CD4-positive, CD25-positive, alpha-beta regulatory T cell (primary cell): Measurements from ENCODE around the gene YKT6. TPM values are rescaled to one million over a fixed set of nuclear protein-coding genes. Genes with fewer than 3 reads are reported as not detected.

Experiments
- ATAC-seq, 2 donors: fragments of 150-1000 bp; cut with Tn5 transposase; one replicate each; pipeline ENCODE4 v1.10.0; 2021; ENCODE audit warnings: low read depth in 2 of 2, moderate number of reproducible peaks in 2 of 2, moderate library complexity in 1 of 2
- DNase-seq, 3 donors: peaks; one replicate each; pipeline versions ENCODE4 v3.0.0 to v3.0.0-alpha.2; 2012 to 2022; ENCODE audit warnings: mixed read lengths in 1 of 3
- H3K27ac ChIP-seq: one replicate; pipeline ENCODE4 v1.7.0; 2013; ENCODE audit warnings: mild to moderate bottlenecking, low read length; ENCODE audit not compliant: insufficient read depth, poor library complexity, severe bottlenecking
- H3K27me3 ChIP-seq: one replicate; pipeline ENCODE4 v1.7.0; 2013; ENCODE audit warnings: low read length; ENCODE audit not compliant: control insufficient read depth, insufficient read depth
- H3K36me3 ChIP-seq: one replicate; pipeline ENCODE4 v1.7.0; 2013; ENCODE audit warnings: mild to moderate bottlenecking, low read length, moderate library complexity; ENCODE audit not compliant: control insufficient read depth, insufficient read depth
- H3K4me1 ChIP-seq: 2 replicates; pipeline ENCODE4 v1.7.0; 2013; ENCODE audit warnings: mild to moderate bottlenecking, low read length; ENCODE audit not compliant: insufficient read depth, control insufficient read depth, poor library complexity, severe bottlenecking
- H3K4me3 ChIP-seq: one replicate; pipeline ENCODE4 v1.7.0; 2013; ENCODE audit warnings: low read depth, mild to moderate bottlenecking, low read length, moderate library complexity
- H3K9me3 ChIP-seq, 2 experiments: 1 replicate in 1 of 2; 2 replicates in 1 of 2; pipeline ENCODE4 v1.7.0; 2013; ENCODE audit warnings: low read length in 2 of 2, mild to moderate bottlenecking in 1 of 2, moderate library complexity in 1 of 2; ENCODE audit not compliant: control insufficient read depth in 2 of 2
- H3K27ac Mint-ChIP-seq, 3 donors: one replicate each; pipeline ENCODE4 v1.8.0; 2020 to 2022; ENCODE audit warnings: mild to moderate bottlenecking in 3 of 3, mixed read lengths in 3 of 3, moderate library complexity in 2 of 3
- H3K27me3 Mint-ChIP-seq: one replicate; pipeline ENCODE4 v1.8.0; 2022; ENCODE audit warnings: mild to moderate bottlenecking, mixed read lengths
- H3K36me3 Mint-ChIP-seq: one replicate; pipeline ENCODE4 v1.8.0; 2020; ENCODE audit warnings: mixed read lengths
- H3K4me1 Mint-ChIP-seq, 4 donors: one replicate each; pipeline ENCODE4 v1.8.0; 2020 to 2022; ENCODE audit warnings: mixed read lengths in 4 of 4, mild to moderate bottlenecking in 1 of 4
- H3K4me3 Mint-ChIP-seq, 4 donors: one replicate each; pipeline ENCODE4 v1.8.0; 2020 to 2022; ENCODE audit warnings: mild to moderate bottlenecking in 4 of 4, mixed read lengths in 4 of 4, moderate library complexity in 3 of 4
- H3K9me3 Mint-ChIP-seq, 7 donors: one replicate each; pipeline ENCODE4 v1.8.0; 2020 to 2022; ENCODE audit warnings: mixed read lengths in 7 of 7, mild to moderate bottlenecking in 3 of 7, moderate library complexity in 2 of 7
- polyA plus RNA-seq, 4 donors: library from polyadenylated mRNA; unstranded; fragments of 300-500 nt; fragmentation: Illumina TruSeq; gene quantifications; one replicate each; pipeline ENCODE4 v1.2.3, GENCODE V29; 2021
- total RNA-seq: library from RNA; stranded (reverse); gene quantifications from one replicate; pipeline ENCODE4 v1.2.3, GENCODE V29; 2022

Gene YKT6
- total and polyA plus RNA-seq, 5 donors from 2014 or later, result 24.7 to 79.2 (median 41.6) TPM

GRCh38 chr7:44222776-44223261 is 22.0 kb downstream of the YKT6 start:
- Mint-ChIP-seq H3K36me3 (no peaks in the 10 kb centered on the region), H3K27me3 (no peaks in the 10 kb centered on the region), H3K9me3 (peaks cover 0 to 2% (median 0%) of the 10 kb centered on the region in 7 donors), H3K4me3 (peak overlapping the region in 1 of 4 donors; percentile 38), H3K27ac (no peak overlapping the region), H3K4me1 (no peaks in the 10 kb centered on the region)
- no peaks in the 10 kb centered on the region for H3K4me1 ChIP-seq
- no peaks in the 10 kb centered on the region for H3K36me3 ChIP-seq
- ATAC-seq, result no peak
- H3K9me3 ChIP-seq, result no peaks in the 10 kb centered on the region
- H3K27me3 ChIP-seq, result no peaks in the 10 kb centered on the region
- H3K4me3 ChIP-seq, result no peak overlapping the region
- no peak overlapping the region for H3K27ac ChIP-seq
- no peak for DNase-seq

- Histone ChIP-seq H3K4me3 (no peak overlapping the region), H3K4me1 (no peaks in the 10 kb centered on the region), H3K27ac (no peak overlapping the region), H3K27me3 (no peaks in the 10 kb centered on the region), H3K9me3 (no peaks in the 10 kb centered on the region), H3K36me3 (no peaks in the 10 kb centered on the region)
- Mint-ChIP-seq H3K4me1 (no peaks in the 10 kb centered on the region), H3K27ac (no peak overlapping the region), H3K27me3 (no peaks in the 10 kb centered on the region), H3K36me3 (no peaks in the 10 kb centered on the region), H3K9me3 (no peaks in the 10 kb centered on the region), H3K4me3 (no peak overlapping the region)
- DNase-seq, result no peak
- ATAC-seq, result no peak
Observed at GRCh38 chr7:44223362-44224079, 22.7 kb downstream of the YKT6 start.

GRCh38 chr7:44224080-44224973 is 23.5 kb downstream of the YKT6 start:
- no peaks in the 10 kb centered on the region for H3K27me3 ChIP-seq
- Mint-ChIP-seq H3K4me3 (no peak overlapping the region), H3K9me3 (no peaks in the 10 kb centered on the region), H3K36me3 (no peaks in the 10 kb centered on the region), H3K27me3 (no peaks in the 10 kb centered on the region), H3K4me1 (no peaks in the 10 kb centered on the region), H3K27ac (no peak overlapping the region)
- ATAC-seq (no peak), DNase-seq (no peak)
- no peak overlapping the region for H3K4me3 ChIP-seq
- H3K27ac ChIP-seq, result no peak overlapping the region
- H3K36me3 ChIP-seq, result no peaks in the 10 kb centered on the region
- H3K4me1 ChIP-seq, result no peaks in the 10 kb centered on the region
- H3K9me3 ChIP-seq, result no peaks in the 10 kb centered on the region

- ATAC-seq (no peak), DNase-seq (no peak)
- no peak overlapping the region for H3K4me3 Mint-ChIP-seq
- Histone ChIP-seq H3K27ac (no peak overlapping the region), H3K27me3 (no peaks in the 10 kb centered on the region), H3K36me3 (no peaks in the 10 kb centered on the region), H3K4me3 (no peak overlapping the region), H3K9me3 (no peaks in the 10 kb centered on the region), H3K4me1 (no peaks in the 10 kb centered on the region)
- H3K36me3 Mint-ChIP-seq, result no peaks in the 10 kb centered on the region
- no peaks in the 10 kb centered on the region for H3K27me3 Mint-ChIP-seq
- no peaks in the 10 kb centered on the region for H3K9me3 Mint-ChIP-seq
- H3K27ac Mint-ChIP-seq, result no peak overlapping the region
- H3K4me1 Mint-ChIP-seq, result no peaks in the 10 kb centered on the region
Observed at GRCh38 chr7:44224974-44225565, 24.3 kb downstream of the YKT6 start.

- ATAC-seq, result no peak
- no peak overlapping the region for H3K4me3 ChIP-seq
- H3K4me1 ChIP-seq, result no peaks in the 10 kb centered on the region
- no peaks in the 10 kb centered on the region for H3K9me3 ChIP-seq
- no peaks in the 10 kb centered on the region for H3K27me3 ChIP-seq
- no peaks in the 10 kb centered on the region for H3K36me3 Mint-ChIP-seq
- no peak overlapping the region for H3K4me3 Mint-ChIP-seq
- H3K27ac Mint-ChIP-seq, result no peak overlapping the region
- H3K27me3 Mint-ChIP-seq, result no peaks in the 10 kb centered on the region
- no peaks in the 10 kb centered on the region for H3K36me3 ChIP-seq
- H3K27ac ChIP-seq, result no peak overlapping the region
- DNase-seq, result no peak
- no peaks in the 10 kb centered on the region for H3K9me3 Mint-ChIP-seq
- H3K4me1 Mint-ChIP-seq, result no peaks in the 10 kb centered on the region
Observed at GRCh38 chr7:44225566-44226395, 25.0 kb downstream of the YKT6 start.

GRCh38 chr7:44226396-44226753 is 25.6 kb downstream of the YKT6 start:
- no peak for DNase-seq
- Histone ChIP-seq H3K27me3 (no peaks in the 10 kb centered on the region), H3K4me3 (no peak overlapping the region), H3K9me3 (no peaks in the 10 kb centered on the region), H3K4me1 (no peaks in the 10 kb centered on the region), H3K27ac (no peak overlapping the region), H3K36me3 (no peaks in the 10 kb centered on the region)
- Mint-ChIP-seq H3K27me3 (no peaks in the 10 kb centered on the region), H3K4me1 (no peaks in the 10 kb centered on the region), H3K36me3 (no peaks in the 10 kb centered on the region), H3K9me3 (no peaks in the 10 kb centered on the region), H3K27ac (no peak overlapping the region), H3K4me3 (no peak overlapping the region)
- no peak for ATAC-seq

- ATAC-seq, result no peak
- Histone ChIP-seq H3K36me3 (no peaks in the 10 kb centered on the region), H3K4me3 (no peak overlapping the region), H3K4me1 (no peaks in the 10 kb centered on the region), H3K9me3 (no peaks in the 10 kb centered on the region), H3K27me3 (no peaks in the 10 kb centered on the region), H3K27ac (no peak overlapping the region)
- Mint-ChIP-seq H3K4me1 (no peaks in the 10 kb centered on the region), H3K27me3 (no peaks in the 10 kb centered on the region), H3K9me3 (no peaks in the 10 kb centered on the region), H3K4me3 (no peak overlapping the region), H3K36me3 (no peaks in the 10 kb centered on the region), H3K27ac (no peak overlapping the region)
- no peak for DNase-seq
Observed at GRCh38 chr7:44227911-44228310, 27.1 kb downstream of the YKT6 start.
